ENCODE results near the gene COL2A1. TPM values are rescaled to one million over a fixed set of nuclear protein-coding genes. Genes with fewer than 3 reads are reported as not detected.

Gene COL2A1
- total RNA-seq, 4 donors from 2014 or later = 0.16 to 4.2 (median 1.9) TPM

- no peak for DNase-seq
- H3K27ac ChIP-seq = no peak overlapping the region
- no peaks in the 10 kb centered on the region for H3K4me1 ChIP-seq
- intact Hi-C loops (cut with DNase I; ENCODE audit: low total_unique reads) = no loop called here
- H3K27me3 ChIP-seq = no peaks in the 10 kb centered on the region
- H3K36me3 ChIP-seq = no peaks in the 10 kb centered on the region
- no peak for TF ChIP-seq EP300 (IDR thresholded peaks at IDR 0.05; ENCODE audit: low read depth)
- TF ChIP-seq POLR2A (IDR thresholded peaks at IDR 0.05) = no peak
- TF ChIP-seq CTCF (IDR thresholded peaks at IDR 0.05) = no peak
- no peak for TF ChIP-seq POLR2AphosphoS5 (IDR thresholded peaks at IDR 0.05)
- no peak overlapping the region for H3K4me3 ChIP-seq
- WGBS, 2 donors (ENCODE audit: low coverage in 1 of 2) = 72 to 89% methylated on average over 2 to 3 of the region's 3 CpGs
- no peaks in the 10 kb centered on the region for H3K9me3 ChIP-seq
- in situ Hi-C loops (cut with MboI; ENCODE audit: low pct_ligation_motif_present in 1 of 4, low pct_unique_long_range_greater_than_20kb in 1 of 4, low sequenced_read_pairs in 3 of 4) = no loop called here
Measured at GRCh38 chr12:47927346-47927745, 76.9 kb downstream of the COL2A1 start.

Other genes with a start within 250 kb of the COL2A1 start
- 10 to 100 TPM in 2 of 4 donors, 1 to 10 TPM in 2; 8.1 to 51.7 (median 24.6) TPM for gene RAPGEF3, start 245.6 kb downstream of the COL2A1 start, total RNA-seq
- 10 to 100 TPM; 19.9 to 76.7 (median 23.1) TPM for gene SLC48A1, start 231.2 kb downstream of the COL2A1 start, total RNA-seq
- 100 to 1,000 TPM in 1 of 4 donors, 10 to 100 TPM in 3; 19.4 to 133 (median 28.3) TPM for gene HDAC7, start 184.6 kb downstream of the COL2A1 start, total RNA-seq
- gene VDR, start 99.5 kb downstream of the COL2A1 start, total RNA-seq = 100 to 1,000 TPM in 2 of 4 donors, 10 to 100 TPM in 2; 62.3 to 191 (median 117) TPM
- 100 to 1,000 TPM in 2 of 4 donors, 10 to 100 TPM in 2; 51.9 to 258 (median 113) TPM for gene TMEM106C, start 40.9 kb downstream of the COL2A1 start, total RNA-seq
- gene SENP1, start 101.6 kb upstream of the COL2A1 start, total RNA-seq = 10 to 100 TPM in 2 of 4 donors, 1 to 10 TPM in 2; 2.2 to 20.3 (median 10.5) TPM
- gene PFKM, start 114.9 kb upstream of the COL2A1 start, total RNA-seq = 10 to 100 TPM; 21.7 to 48.8 (median 32.7) TPM
- gene ASB8, start 153.0 kb upstream of the COL2A1 start, total RNA-seq = 10 to 100 TPM; 13.3 to 39.0 (median 23.3) TPM
- gene CCDC184, start 179.2 kb upstream of the COL2A1 start, total RNA-seq = under 1 TPM in 2 of 4 donors, not detected in 2; 0.27 to 0.79 TPM
- gene OR10AD1, start 198.8 kb upstream of the COL2A1 start, total RNA-seq = not detected

Measured in transverse colon (tissue), 4 donors.